GM23338 (cell line): ENCODE measurements around the gene CUEDC2. TPM values are rescaled to one million over a fixed set of nuclear protein-coding genes. Genes with fewer than 3 reads are reported as not detected.

Source experiments
- ATAC-seq: fragments of 200-7000 bp; cut with Tn5 transposase; 3 replicates; pipeline ENCODE4 v1.9.1; 2020
- DNase-seq: peaks from one replicate; pipeline ENCODE4 v3.0.0-alpha.2; 2015; ENCODE audit warnings: low spot score
- H2AFZ ChIP-seq: fragments of 200-600 bp; sonication (generic); 2 replicates; pipeline ENCODE4 v1.8.0; 2016; ENCODE audit warnings: antibody characterized with exemption, mild to moderate bottlenecking, moderate library complexity
- H3F3A ChIP-seq: fragments of 200-600 bp; sonication (generic); replicated peaks from 2 replicates; pipeline ENCODE4 v1.8.0; 2017; ENCODE audit warnings: antibody characterized with exemption, mixed run types, low read depth
- H3K27ac ChIP-seq: fragments of 200-600 bp; sonication (generic); 2 replicates; pipeline ENCODE4 v1.6.1; 2016; ENCODE audit warnings: low read depth
- H3K27me3 ChIP-seq: fragments of 200-600 bp; sonication (generic); 2 replicates; pipeline ENCODE4 v1.8.0; 2016; ENCODE audit warnings: mild to moderate bottlenecking, mixed run types, moderate library complexity; ENCODE audit not compliant: insufficient read depth
- H3K36me3 ChIP-seq: fragments of 200-600 bp; sonication (generic); 2 replicates; pipeline ENCODE4 v1.8.0; 2016; ENCODE audit warnings: mild to moderate bottlenecking; ENCODE audit not compliant: insufficient read depth
- H3K4me1 ChIP-seq: fragments of 200-600 bp; sonication (generic); 2 replicates; pipeline ENCODE4 v1.8.0; 2016; ENCODE audit warnings: mild to moderate bottlenecking, moderate library complexity; ENCODE audit not compliant: insufficient read depth
- H3K4me2 ChIP-seq: fragments of 200-600 bp; sonication (generic); 2 replicates; pipeline ENCODE4 v1.7.1; 2017; ENCODE audit warnings: mixed run types
- H3K4me3 ChIP-seq: fragments of 200-600 bp; sonication (generic); 2 replicates; pipeline ENCODE4 v1.6.1; 2016; ENCODE audit warnings: mixed run types
- H3K79me2 ChIP-seq: fragments of 200-600 bp; sonication (generic); replicated peaks from 2 replicates; pipeline ENCODE4 v1.8.0; 2017; ENCODE audit warnings: mild to moderate bottlenecking; ENCODE audit not compliant: insufficient read depth
- H3K9me2 ChIP-seq: fragments of 200-600 bp; sonication (generic); 2 replicates; pipeline ENCODE4 v1.8.0; 2017; ENCODE audit not compliant: insufficient read depth
- H4K20me1 ChIP-seq: fragments of 200-600 bp; sonication (generic); replicated peaks from 2 replicates; pipeline ENCODE4 v1.8.0; 2017; ENCODE audit warnings: mild to moderate bottlenecking; ENCODE audit not compliant: insufficient read depth
- H3K27ac Mint-ChIP-seq: 2 replicates; pipeline ENCODE4 v1.8.0; 2020; ENCODE audit warnings: inconsistent platforms, mild to moderate bottlenecking, moderate library complexity, mixed read lengths
- H3K27me3 Mint-ChIP-seq: 3 replicates; pipeline ENCODE4 v1.8.0; 2022; ENCODE audit warnings: low read depth, mild to moderate bottlenecking, moderate library complexity, mixed read lengths, inconsistent platforms; ENCODE audit not compliant: insufficient read depth, poor library complexity
- H3K36me3 Mint-ChIP-seq: 3 replicates; pipeline ENCODE4 v1.8.0; 2021; ENCODE audit warnings: low read depth, mild to moderate bottlenecking, inconsistent platforms, moderate library complexity, mixed read lengths
- H3K4me1 Mint-ChIP-seq: 3 replicates; pipeline ENCODE4 v1.8.0; 2020; ENCODE audit warnings: mild to moderate bottlenecking, inconsistent platforms, mixed read lengths
- H3K4me3 Mint-ChIP-seq: 3 replicates; pipeline ENCODE4 v1.8.0; 2021; ENCODE audit warnings: moderate library complexity, mild to moderate bottlenecking, inconsistent platforms, mixed read lengths
- H3K9me3 Mint-ChIP-seq: 3 replicates; pipeline ENCODE4 v1.8.0; 2020; ENCODE audit warnings: moderate library complexity, mild to moderate bottlenecking, inconsistent platforms, mixed read lengths
- CREB1 ChIP-seq: fragments of 250-450 bp; sonication (Bioruptor Pico); IDR thresholded peaks from 2 replicates; pipeline ENCODE4 v1.5.0; 2020; ENCODE audit warnings: low read depth, mild to moderate bottlenecking, moderate library complexity
- EZH2 ChIP-seq: fragments of 200-600 bp; sonication (generic); IDR thresholded peaks from one replicate; pipeline ENCODE4 v1.8.0; 2017; ENCODE audit warnings: antibody characterized with exemption, mild to moderate bottlenecking, low read depth; ENCODE audit not compliant: unreplicated experiment
- EZH2phosphoT487 ChIP-seq: fragments of 200-600 bp; sonication (generic); IDR thresholded peaks from one replicate; pipeline ENCODE4 v1.8.1; 2018; ENCODE audit warnings: antibody characterized with exemption; ENCODE audit not compliant: unreplicated experiment
- JUNB ChIP-seq: IDR thresholded peaks from one replicate; pipeline ENCODE4 v1.6.1; 2016; ENCODE audit warnings: antibody characterized with exemption; ENCODE audit not compliant: unreplicated experiment
- NANOG ChIP-seq: IDR thresholded peaks from 2 replicates; pipeline ENCODE4 v1.6.1; 2016; ENCODE audit warnings: antibody characterized with exemption, borderline replicate concordance
- POLR2AphosphoS5 ChIP-seq: IDR thresholded peaks from 2 replicates; pipeline ENCODE4 v1.6.1; 2016; ENCODE audit warnings: antibody characterized with exemption, low read depth
- STAT1 ChIP-seq: IDR thresholded peaks from one replicate; pipeline ENCODE4 v1.6.1; 2016; ENCODE audit warnings: antibody characterized with exemption; ENCODE audit not compliant: unreplicated experiment
- ZNF114 ChIP-seq: fragments of 250-450 bp; sonication (Bioruptor Pico); IDR thresholded peaks from 2 replicates; pipeline ENCODE4 v1.5.0; 2020; ENCODE audit warnings: mild to moderate bottlenecking, moderate library complexity
- ZNF331 ChIP-seq: fragments of 250-450 bp; sonication (Bioruptor Pico); IDR thresholded peaks from 2 replicates; pipeline ENCODE4 v1.5.0; 2020; ENCODE audit warnings: low read depth, mild to moderate bottlenecking, moderate library complexity
- ZNF462 ChIP-seq: fragments of 250-450 bp; sonication (Bioruptor Pico); IDR thresholded peaks from 2 replicates; pipeline ENCODE4 v1.5.0; 2020; ENCODE audit warnings: mild to moderate bottlenecking, moderate library complexity
- polyA plus RNA-seq: library from polyadenylated mRNA; unstranded; fragments of >200 nt; fragmentation: Nextera tagmentation; extraction: Ambion mirVana; gene quantifications from 2 replicates; pipeline ENCODE4 v1.2.1, GENCODE V29; 2016
- total RNA-seq: library from RNA; depleted of rRNA; stranded (reverse); fragments of >200 nt; shearing (Covaris generic); gene quantifications from 2 replicates; pipeline ENCODE4 v1.2.3, GENCODE V29; 2014
- TF ChIP-seq, protein P1 (sequence below): IDR thresholded peaks from one replicate; pipeline ENCODE4 v1.6.1; 2018; ENCODE audit warnings: antibody characterized with exemption; ENCODE audit not compliant: unreplicated experiment
- TF ChIP-seq, protein P2 (sequence below): IDR thresholded peaks from 2 replicates; pipeline ENCODE4 v1.6.1; 2016; ENCODE audit warnings: antibody characterized with exemption

CUEDC2 gene
- total and polyA plus RNA-seq, 2 experiments from 2014 or later: 39.2 to 47.3 TPM

- Histone ChIP-seq H3K4me3 (no peak overlapping the region), H3K27ac (no peak overlapping the region), H4K20me1 (no peaks in the 10 kb centered on the region; the same call in none of the 2 replicates), H3K79me2 (no peaks in the 10 kb centered on the region), H3K4me2 (no peak overlapping the region), H3K36me3 (peaks cover 3% of the 10 kb centered on the region; the same call in 1 of the 2 replicates), H3F3A (0 out of 2 replicates have a peak, but pooled peaks cover 4% of the 10 kb centered on the region), H2AFZ (no peak overlapping the region), H3K9me2 (no peaks in the 10 kb centered on the region), H3K27me3 (no peaks in the 10 kb centered on the region), H3K4me1 (no peaks in the 10 kb centered on the region)
- no peak for TF ChIP-seq EZH2phosphoT487
- no peak for DNase-seq
- no peaks in the 10 kb centered on the region for H3K9me3 Mint-ChIP-seq
- H3K4me3 Mint-ChIP-seq: no peak overlapping the region
- ATAC-seq: no peak
- H3K27ac Mint-ChIP-seq: no peak overlapping the region
- peaks cover 19% of the 10 kb centered on the region; the same call in 2 of the 3 replicates for H3K36me3 Mint-ChIP-seq
- peaks cover 15% of the 10 kb centered on the region for H3K27me3 Mint-ChIP-seq
- H3K4me1 Mint-ChIP-seq: no peaks in the 10 kb centered on the region
Observed at GRCh38 chr10:102376901-102377300, 55.5 kb downstream of the CUEDC2 start.

DNA sequence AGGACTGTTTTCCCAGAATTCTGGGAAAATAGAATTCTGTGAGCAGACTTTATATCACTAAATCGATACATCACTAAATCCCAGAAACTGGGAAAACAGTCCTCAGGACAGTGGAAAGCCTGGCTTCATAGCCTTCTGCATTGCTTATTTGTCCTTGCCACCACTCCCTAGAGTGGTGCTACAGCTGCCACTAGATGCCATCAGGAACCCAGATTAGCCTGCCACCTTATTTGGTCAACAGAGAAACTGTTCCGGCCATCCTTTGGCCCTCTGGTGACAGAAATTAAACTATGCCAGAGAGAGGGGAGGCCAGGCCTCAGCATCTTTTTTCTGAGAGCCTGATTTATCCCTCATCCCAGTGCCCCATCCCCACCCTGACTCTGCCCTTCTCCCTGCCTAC, 56.5 kb downstream of the CUEDC2 start:
- H4K20me1 ChIP-seq: no peaks in the 10 kb centered on the region; the same call in 1 of the 2 replicates
- no peak overlapping the region for H3K4me2 ChIP-seq
- H2AFZ ChIP-seq: no peak overlapping the region
- Mint-ChIP-seq H3K27me3 (peaks cover 13% of the 10 kb centered on the region), H3K4me1 (no peaks in the 10 kb centered on the region), H3K9me3 (no peaks in the 10 kb centered on the region), H3K36me3 (peaks cover 26% of the 10 kb centered on the region), H3K27ac (no peak overlapping the region), H3K4me3 (no peak overlapping the region)
- no peaks in the 10 kb centered on the region for H3K79me2 ChIP-seq
- no peaks in the 10 kb centered on the region for H3K9me2 ChIP-seq
- H3K27ac ChIP-seq: no peak overlapping the region
- ATAC-seq (no peak), DNase-seq (no peak)
- H3K4me1 ChIP-seq: no peaks in the 10 kb centered on the region
- H3K4me3 ChIP-seq: no peak overlapping the region
- peaks cover 11% of the 10 kb centered on the region for H3K36me3 ChIP-seq
- 0 out of 2 replicates have a peak, but pooled peaks cover 4% of the 10 kb centered on the region for H3F3A ChIP-seq
- H3K27me3 ChIP-seq: no peaks in the 10 kb centered on the region
- TF ChIP-seq STAT1: no peak
- no peak for TF ChIP-seq EZH2phosphoT487
- TF ChIP-seq ZNF114 (CRISPR knock-in tag): no peak
- no peak for TF ChIP-seq EZH2
- TF ChIP-seq ZNF462 (CRISPR knock-in tag): no peak
- no peak for TF ChIP-seq CREB1
- TF ChIP-seq, protein P1, sequence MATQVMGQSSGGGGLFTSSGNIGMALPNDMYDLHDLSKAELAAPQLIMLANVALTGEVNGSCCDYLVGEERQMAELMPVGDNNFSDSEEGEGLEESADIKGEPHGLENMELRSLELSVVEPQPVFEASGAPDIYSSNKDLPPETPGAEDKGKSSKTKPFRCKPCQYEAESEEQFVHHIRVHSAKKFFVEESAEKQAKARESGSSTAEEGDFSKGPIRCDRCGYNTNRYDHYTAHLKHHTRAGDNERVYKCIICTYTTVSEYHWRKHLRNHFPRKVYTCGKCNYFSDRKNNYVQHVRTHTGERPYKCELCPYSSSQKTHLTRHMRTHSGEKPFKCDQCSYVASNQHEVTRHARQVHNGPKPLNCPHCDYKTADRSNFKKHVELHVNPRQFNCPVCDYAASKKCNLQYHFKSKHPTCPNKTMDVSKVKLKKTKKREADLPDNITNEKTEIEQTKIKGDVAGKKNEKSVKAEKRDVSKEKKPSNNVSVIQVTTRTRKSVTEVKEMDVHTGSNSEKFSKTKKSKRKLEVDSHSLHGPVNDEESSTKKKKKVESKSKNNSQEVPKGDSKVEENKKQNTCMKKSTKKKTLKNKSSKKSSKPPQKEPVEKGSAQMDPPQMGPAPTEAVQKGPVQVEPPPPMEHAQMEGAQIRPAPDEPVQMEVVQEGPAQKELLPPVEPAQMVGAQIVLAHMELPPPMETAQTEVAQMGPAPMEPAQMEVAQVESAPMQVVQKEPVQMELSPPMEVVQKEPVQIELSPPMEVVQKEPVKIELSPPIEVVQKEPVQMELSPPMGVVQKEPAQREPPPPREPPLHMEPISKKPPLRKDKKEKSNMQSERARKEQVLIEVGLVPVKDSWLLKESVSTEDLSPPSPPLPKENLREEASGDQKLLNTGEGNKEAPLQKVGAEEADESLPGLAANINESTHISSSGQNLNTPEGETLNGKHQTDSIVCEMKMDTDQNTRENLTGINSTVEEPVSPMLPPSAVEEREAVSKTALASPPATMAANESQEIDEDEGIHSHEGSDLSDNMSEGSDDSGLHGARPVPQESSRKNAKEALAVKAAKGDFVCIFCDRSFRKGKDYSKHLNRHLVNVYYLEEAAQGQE: no peak
- TF ChIP-seq ZNF331 (CRISPR knock-in tag): no peak
- TF ChIP-seq NANOG: no peak
- no peak for TF ChIP-seq JUNB
- no peak for TF ChIP-seq POLR2AphosphoS5
- TF ChIP-seq, protein P2, sequence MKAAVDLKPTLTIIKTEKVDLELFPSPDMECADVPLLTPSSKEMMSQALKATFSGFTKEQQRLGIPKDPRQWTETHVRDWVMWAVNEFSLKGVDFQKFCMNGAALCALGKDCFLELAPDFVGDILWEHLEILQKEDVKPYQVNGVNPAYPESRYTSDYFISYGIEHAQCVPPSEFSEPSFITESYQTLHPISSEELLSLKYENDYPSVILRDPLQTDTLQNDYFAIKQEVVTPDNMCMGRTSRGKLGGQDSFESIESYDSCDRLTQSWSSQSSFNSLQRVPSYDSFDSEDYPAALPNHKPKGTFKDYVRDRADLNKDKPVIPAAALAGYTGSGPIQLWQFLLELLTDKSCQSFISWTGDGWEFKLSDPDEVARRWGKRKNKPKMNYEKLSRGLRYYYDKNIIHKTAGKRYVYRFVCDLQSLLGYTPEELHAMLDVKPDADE: no peak
